ENCODE data around the gene SLC7A14. TPM values are rescaled to one million over a fixed set of nuclear protein-coding genes. Genes with fewer than 3 reads are reported as not detected.

SLC7A14 gene
- total RNA-seq, 2 experiments from 2014 or later: not detected

- Histone ChIP-seq H4K20me1 (ENCODE audit: insufficient read depth, low read length) (no peaks in the 10 kb centered on the region), H3K4me2 (ENCODE audit: low read length) (no peak overlapping the region), H3K79me2 (ENCODE audit: insufficient read depth, low read depth, low read length) (no peaks in the 10 kb centered on the region), H2AFZ (ENCODE audit: low read length) (no peak overlapping the region), H3K27ac (ENCODE audit: low read depth, low read length, poor library complexity, severe bottlenecking) (no peak overlapping the region), H3K4me1 (ENCODE audit: insufficient read depth, low read length, poor library complexity, severe bottlenecking) (no peaks in the 10 kb centered on the region), H3K9me2 (ENCODE audit: insufficient read depth, low read length) (no peaks in the 10 kb centered on the region), H3K36me3 (ENCODE audit: insufficient read depth, low read length) (no peaks in the 10 kb centered on the region), H3K9me3 (ENCODE audit: low read length) (no peaks in the 10 kb centered on the region), H3K4me3 (ENCODE audit: low read depth, low read length, poor library complexity, severe bottlenecking) (no peak overlapping the region)
- POLR2A ChIA-PET: interaction anchor here (0.6 kb wide), 1 partner anchor 29 kb away, joined by 3 read pairs; no protein-coding TSS in a partner anchor
- intact Hi-C loops (cut with micrococcal nuclease; ENCODE audit: unreplicated experiment): no loop called here
- TF ChIP-seq CTCF (conservative IDR thresholded peaks at IDR 0.05; ENCODE audit: low read length) (no peak), EZH2phosphoT487 (IDR thresholded peaks at IDR 0.05; ENCODE audit: borderline replicate concordance, low read depth, low read length) (no peak)
- CTCF ChIA-PET (ENCODE audit: unreplicated experiment): no interaction called here
- DNase-seq (ENCODE audit: low spot score): no peak
- BruUV-seq (replicated peaks): no TSS peak
Observed at GRCh38 chr3:170529912-170530311, 56.0 kb downstream of the SLC7A14 start.

DNA sequence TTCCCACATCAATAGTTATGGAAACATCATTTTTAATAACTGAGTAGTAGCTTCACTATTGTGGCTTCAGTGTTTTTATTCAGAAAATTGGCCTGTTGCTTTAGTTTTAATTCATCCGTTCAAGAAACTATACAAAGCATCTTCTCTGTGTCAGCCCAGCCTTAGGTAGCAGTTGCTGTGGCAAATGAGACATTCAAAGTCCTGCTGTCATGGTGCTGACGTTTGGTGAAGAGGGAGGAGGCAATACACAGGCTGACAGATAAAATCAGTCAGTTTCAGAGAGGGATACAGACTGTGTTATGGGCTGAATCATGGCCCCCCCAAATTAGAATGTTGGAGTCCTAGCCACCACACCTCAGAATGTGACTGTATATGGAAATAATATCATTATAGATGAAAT is 56.5 kb downstream of the SLC7A14 start:
- Histone ChIP-seq H3K36me3 (ENCODE audit: insufficient read depth, low read length) (no peaks in the 10 kb centered on the region), H3K4me2 (ENCODE audit: low read length) (no peak overlapping the region), H3K4me3 (ENCODE audit: low read depth, low read length, poor library complexity, severe bottlenecking) (no peak overlapping the region), H2AFZ (ENCODE audit: low read length) (no peak overlapping the region), H4K20me1 (ENCODE audit: insufficient read depth, low read length) (no peaks in the 10 kb centered on the region), H3K79me2 (ENCODE audit: insufficient read depth, low read depth, low read length) (no peaks in the 10 kb centered on the region), H3K9me2 (ENCODE audit: insufficient read depth, low read length) (no peaks in the 10 kb centered on the region), H3K4me1 (ENCODE audit: insufficient read depth, low read length, poor library complexity, severe bottlenecking) (no peaks in the 10 kb centered on the region), H3K27ac (ENCODE audit: low read depth, low read length, poor library complexity, severe bottlenecking) (no peak overlapping the region), H3K9me3 (ENCODE audit: low read length) (no peaks in the 10 kb centered on the region)
- BruUV-seq (replicated peaks): no TSS peak
- ChIA-PET POLR2A (interaction anchor here (0.6 kb wide), 1 partner anchor 29 kb away, joined by 3 read pairs; no protein-coding TSS in a partner anchor), CTCF (ENCODE audit: unreplicated experiment) (no interaction called here)
- intact Hi-C loops (cut with micrococcal nuclease; ENCODE audit: unreplicated experiment): no loop called here
- DNase-seq (ENCODE audit: low spot score): no peak
- no peak for TF ChIP-seq CTCF (conservative IDR thresholded peaks at IDR 0.05; ENCODE audit: low read length)
- no peak for TF ChIP-seq EZH2phosphoT487 (IDR thresholded peaks at IDR 0.05; ENCODE audit: borderline replicate concordance, low read depth, low read length)

- Histone ChIP-seq H3K27ac (ENCODE audit: low read depth, low read length, poor library complexity, severe bottlenecking) (no peak overlapping the region), H3K79me2 (ENCODE audit: insufficient read depth, low read depth, low read length) (no peaks in the 10 kb centered on the region), H2AFZ (ENCODE audit: low read length) (no peak overlapping the region), H3K9me2 (ENCODE audit: insufficient read depth, low read length) (no peaks in the 10 kb centered on the region; the same call in 1 of the 2 replicates), H3K4me2 (ENCODE audit: low read length) (no peak overlapping the region), H3K4me1 (ENCODE audit: insufficient read depth, low read length, poor library complexity, severe bottlenecking) (no peaks in the 10 kb centered on the region), H3K4me3 (ENCODE audit: low read depth, low read length, poor library complexity, severe bottlenecking) (no peak overlapping the region), H4K20me1 (ENCODE audit: insufficient read depth, low read length) (no peaks in the 10 kb centered on the region), H3K36me3 (ENCODE audit: insufficient read depth, low read length) (no peaks in the 10 kb centered on the region), H3K9me3 (ENCODE audit: low read length) (no peaks in the 10 kb centered on the region)
- ChIA-PET POLR2A (interaction anchor here (1.1 kb wide), 1 partner anchor 10 kb away, joined by 3 read pairs; no protein-coding TSS in a partner anchor), CTCF (ENCODE audit: unreplicated experiment) (no interaction called here)
- no TSS peak for BruUV-seq (replicated peaks)
- DNase-seq (ENCODE audit: low spot score): no peak
- intact Hi-C loops (cut with micrococcal nuclease; ENCODE audit: unreplicated experiment): no loop called here
- TF ChIP-seq CTCF (conservative IDR thresholded peaks at IDR 0.05; ENCODE audit: low read length) (no peak), EZH2phosphoT487 (IDR thresholded peaks at IDR 0.05; ENCODE audit: borderline replicate concordance, low read depth, low read length) (no peak)
Observed at GRCh38 chr3:170528726-170529125, 57.1 kb downstream of the SLC7A14 start.
